MM.1S (cell line): ENCODE measurements around the gene COPZ1.
A peak's percentile ranks its signal among the peaks of the same experiment; 100 is the strongest.

Experiments used
- DNase-seq: peaks from one replicate; pipeline ENCODE4 v3.0.0-alpha.2; 2015
- H2AFZ ChIP-seq: fragments of 300-600 bp; sonication (generic); 2 replicates; pipeline ENCODE4 v1.6.0; 2016; ENCODE audit warnings: antibody characterized with exemption, low read length
- H3F3A ChIP-seq: fragments of 300-600 bp; sonication (generic); 2 replicates; pipeline ENCODE4 v1.6.1; 2016; ENCODE audit warnings: mild to moderate bottlenecking, antibody characterized with exemption, low read length, moderate library complexity, mixed read lengths; ENCODE audit not compliant: insufficient read depth
- H3K27ac ChIP-seq: fragments of 300-600 bp; sonication (generic); 2 replicates; pipeline ENCODE4 v1.5.1; 2016; ENCODE audit warnings: mild to moderate bottlenecking, low read length
- H3K27me3 ChIP-seq: fragments of 300-600 bp; sonication (generic); replicated peaks from 2 replicates; pipeline ENCODE4 v1.6.0; 2016; ENCODE audit warnings: low read length; ENCODE audit not compliant: insufficient read depth
- H3K36me3 ChIP-seq: fragments of 300-600 bp; sonication (generic); replicated peaks from 2 replicates; pipeline ENCODE4 v1.6.1; 2016; ENCODE audit warnings: mild to moderate bottlenecking, low read length, mixed read lengths; ENCODE audit not compliant: insufficient read depth
- H3K4me1 ChIP-seq: fragments of 300-600 bp; sonication (generic); 2 replicates; pipeline ENCODE4 v1.6.1; 2016; ENCODE audit warnings: low read length, mixed read lengths
- H3K4me2 ChIP-seq: fragments of 300-600 bp; sonication (generic); 2 replicates; pipeline ENCODE4 v1.6.0; 2016; ENCODE audit warnings: low read depth, low read length
- H3K4me3 ChIP-seq: fragments of 300-600 bp; sonication (generic); 2 replicates; pipeline ENCODE4 v1.5.1; 2016; ENCODE audit warnings: low read length, mixed read lengths
- H3K79me2 ChIP-seq: fragments of 300-600 bp; sonication (generic); 2 replicates; pipeline ENCODE4 v1.6.1; 2016; ENCODE audit warnings: mixed run types, low read length, mixed read lengths
- H3K9ac ChIP-seq: fragments of 300-600 bp; sonication (generic); 2 replicates; pipeline ENCODE4 v1.6.1; 2016; ENCODE audit warnings: low read length, mixed read lengths
- H3K9me2 ChIP-seq: fragments of 300-600 bp; sonication (generic); replicated peaks from 2 replicates; pipeline ENCODE4 v1.6.1; 2016; ENCODE audit warnings: mild to moderate bottlenecking, low read length, mixed read lengths; ENCODE audit not compliant: insufficient read depth
- H3K9me3 ChIP-seq: fragments of 300-600 bp; sonication (generic); replicated peaks from 2 replicates; pipeline ENCODE4 v1.6.1; 2016; ENCODE audit warnings: mild to moderate bottlenecking, low read length, mixed read lengths; ENCODE audit not compliant: insufficient read depth
- H4K20me1 ChIP-seq: fragments of 300-600 bp; sonication (generic); 2 replicates; pipeline ENCODE4 v1.6.1; 2016; ENCODE audit warnings: mild to moderate bottlenecking, low read length, moderate library complexity, mixed read lengths; ENCODE audit not compliant: insufficient read depth
- CTCF ChIP-seq: fragments of 300-600 bp; sonication (generic); IDR thresholded peaks from 2 replicates; pipeline ENCODE4 v1.5.1; 2016; ENCODE audit warnings: antibody characterized with exemption, low read length, mixed read lengths
- EZH2 ChIP-seq: fragments of 300-600 bp; sonication (generic); optimal IDR thresholded peaks from 2 replicates; pipeline ENCODE3; 2017; ENCODE audit warnings: low read depth, mild to moderate bottlenecking, antibody characterized with exemption, low read length, mixed read lengths
- EZH2phosphoT487 ChIP-seq: fragments of 300-600 bp; sonication (generic); IDR thresholded peaks from 2 replicates; pipeline ENCODE4 v1.6.1; 2018; ENCODE audit warnings: antibody characterized with exemption, low read length

The COPZ1 gene

GRCh38 chr12:54358945-54359761, 34.2 kb downstream of the COPZ1 start:
- peak overlapping the region; percentile 98 for H3K4me3 ChIP-seq
- H3K9me3 ChIP-seq, result no peaks in the 10 kb centered on the region
- DNase-seq, result peak; percentile 98
- H2AFZ ChIP-seq, result peak overlapping the region; percentile 99
- peak overlapping the region; percentile 85 for H3K9ac ChIP-seq
- H3K27me3 ChIP-seq, result peaks cover 26% of the 10 kb centered on the region
- peaks cover 16% of the 10 kb centered on the region for H3K4me1 ChIP-seq
- peaks cover 6% of the 10 kb centered on the region for H3F3A ChIP-seq
- peak overlapping the region; percentile 99 for H3K4me2 ChIP-seq
- no peaks in the 10 kb centered on the region for H3K36me3 ChIP-seq
- H4K20me1 ChIP-seq, result peaks cover 3% of the 10 kb centered on the region; the same call in 1 of the 2 replicates
- H3K79me2 ChIP-seq, result no peaks in the 10 kb centered on the region
- peak overlapping the region; percentile 31; the same call in 1 of the 2 replicates for H3K27ac ChIP-seq
- no peaks in the 10 kb centered on the region for H3K9me2 ChIP-seq
- TF ChIP-seq CTCF, result no peak
- TF ChIP-seq EZH2phosphoT487, result no peak
- TF ChIP-seq EZH2, result no peak

DNA sequence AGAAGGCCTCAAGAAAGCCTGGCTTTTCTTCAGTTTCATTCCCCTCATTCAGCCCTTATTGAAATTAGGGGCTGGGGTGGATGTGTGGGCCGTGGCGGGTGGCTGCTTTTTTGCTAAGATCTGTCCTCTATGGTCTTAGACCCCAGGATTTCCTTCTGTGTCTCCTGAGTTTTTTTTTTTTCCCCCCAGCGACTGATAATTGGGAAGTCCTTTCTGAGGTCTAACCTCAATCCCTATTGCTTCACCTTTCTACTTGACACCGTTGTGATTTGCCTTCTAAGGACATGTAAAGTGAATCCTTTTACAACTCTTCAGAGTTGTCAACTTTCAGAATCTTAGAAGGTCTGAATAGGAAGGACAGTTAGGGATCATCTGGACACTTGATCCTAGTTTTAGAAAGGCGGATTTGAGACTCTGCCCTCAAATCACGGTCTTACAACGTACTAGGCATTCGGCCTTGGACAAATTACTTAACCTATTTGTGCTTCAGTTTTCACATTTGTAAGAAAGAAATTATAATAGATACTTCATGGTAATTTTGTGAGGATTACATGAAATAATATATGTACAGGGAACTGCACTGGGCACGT, 34.9 kb downstream of the COPZ1 start:
- no peaks in the 10 kb centered on the region for H3K9me2 ChIP-seq
- H3K9ac ChIP-seq, result peak overlapping the region; percentile 68
- DNase-seq, result no peak
- no peaks in the 10 kb centered on the region for H3K79me2 ChIP-seq
- no peaks in the 10 kb centered on the region for H3K36me3 ChIP-seq
- peaks cover 5% of the 10 kb centered on the region; the same call in 1 of the 2 replicates for H4K20me1 ChIP-seq
- H3K27ac ChIP-seq, result peak overlapping the region; percentile 31; the same call in 1 of the 2 replicates
- H3K4me2 ChIP-seq, result peak overlapping the region; percentile 91
- H3F3A ChIP-seq, result peaks cover 13% of the 10 kb centered on the region
- peaks cover 24% of the 10 kb centered on the region for H3K4me1 ChIP-seq
- TF ChIP-seq CTCF, result no peak
- TF ChIP-seq EZH2phosphoT487, result no peak
- TF ChIP-seq EZH2, result no peak
- peak overlapping the region; percentile 90 for H2AFZ ChIP-seq
- peaks cover 26% of the 10 kb centered on the region for H3K27me3 ChIP-seq
- H3K9me3 ChIP-seq, result no peaks in the 10 kb centered on the region
- peak overlapping the region; percentile 98 for H3K4me3 ChIP-seq

DNA sequence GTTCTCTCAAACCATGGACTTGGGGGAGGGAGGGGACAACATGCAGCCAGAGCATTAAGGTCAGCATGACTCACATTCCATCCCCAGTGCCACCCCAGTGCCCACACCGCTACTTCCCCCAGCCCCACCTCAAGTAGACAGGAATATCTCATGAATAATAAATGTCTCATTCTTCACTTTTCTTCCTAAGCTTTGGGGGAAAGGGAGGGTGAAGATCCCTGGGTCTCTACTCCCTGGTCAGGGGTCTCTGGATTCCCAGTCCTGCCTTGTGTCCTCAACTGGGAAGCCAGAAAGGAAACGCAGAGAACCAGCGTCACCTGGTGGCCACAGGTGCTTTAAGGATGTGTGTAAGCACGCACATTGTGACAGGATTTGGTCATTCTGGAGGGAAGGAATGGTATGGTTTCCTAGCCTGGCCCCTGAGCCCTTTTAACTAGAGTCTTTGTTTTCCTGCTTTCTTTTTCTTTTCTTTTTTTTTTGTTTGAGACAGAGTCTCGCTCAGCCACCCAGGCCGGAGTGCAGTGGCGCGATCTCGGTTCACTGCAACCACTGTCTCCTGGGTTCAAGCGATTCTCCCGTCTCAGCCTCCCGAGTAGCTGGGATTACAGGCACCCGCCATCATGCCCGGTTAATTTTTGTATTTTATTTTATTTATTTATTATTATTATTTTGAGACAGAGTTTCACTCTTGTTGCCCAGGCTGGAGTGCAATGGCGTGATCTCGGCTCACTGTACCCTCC, 36.0 kb downstream of the COPZ1 start:
- Histone ChIP-seq H2AFZ (no peak overlapping the region), H3K4me1 (peaks cover 26% of the 10 kb centered on the region), H3K9ac (no peak overlapping the region)

More for the DNA sequence above, 36.0 kb downstream of the COPZ1 start:
- Histone ChIP-seq H3K27ac (no peak overlapping the region), H3K9me2 (no peaks in the 10 kb centered on the region), H3K4me3 (no peak overlapping the region), H3F3A (peaks cover 16% of the 10 kb centered on the region), H4K20me1 (peaks cover 5% of the 10 kb centered on the region; the same call in 1 of the 2 replicates), H3K79me2 (no peaks in the 10 kb centered on the region), H3K4me2 (no peak overlapping the region), H3K36me3 (no peaks in the 10 kb centered on the region), H3K27me3 (peaks cover 33% of the 10 kb centered on the region), H3K9me3 (no peaks in the 10 kb centered on the region)
- peak; percentile 27 for DNase-seq
- TF ChIP-seq EZH2phosphoT487 (no peak), CTCF (peak; percentile 63), EZH2 (no peak)
